GM23338 (cell line): ENCODE measurements around the gene ATL3. TPM values are rescaled to one million over a fixed set of nuclear protein-coding genes. Genes with fewer than 3 reads are reported as not detected.

Experiments
- ATAC-seq: fragments of 200-7000 bp; cut with Tn5 transposase; 3 replicates; pipeline ENCODE4 v1.9.1; 2020
- DNase-seq: peaks from one replicate; pipeline ENCODE4 v3.0.0-alpha.2; 2015; ENCODE audit warnings: low spot score
- H2AFZ ChIP-seq: fragments of 200-600 bp; sonication (generic); 2 replicates; pipeline ENCODE4 v1.8.0; 2016; ENCODE audit warnings: antibody characterized with exemption, mild to moderate bottlenecking, moderate library complexity
- H3F3A ChIP-seq: fragments of 200-600 bp; sonication (generic); replicated peaks from 2 replicates; pipeline ENCODE4 v1.8.0; 2017; ENCODE audit warnings: antibody characterized with exemption, mixed run types, low read depth
- H3K27ac ChIP-seq: fragments of 200-600 bp; sonication (generic); 2 replicates; pipeline ENCODE4 v1.6.1; 2016; ENCODE audit warnings: low read depth
- H3K27me3 ChIP-seq: fragments of 200-600 bp; sonication (generic); 2 replicates; pipeline ENCODE4 v1.8.0; 2016; ENCODE audit warnings: mild to moderate bottlenecking, mixed run types, moderate library complexity; ENCODE audit not compliant: insufficient read depth
- H3K36me3 ChIP-seq: fragments of 200-600 bp; sonication (generic); 2 replicates; pipeline ENCODE4 v1.8.0; 2016; ENCODE audit warnings: mild to moderate bottlenecking; ENCODE audit not compliant: insufficient read depth
- H3K4me1 ChIP-seq: fragments of 200-600 bp; sonication (generic); 2 replicates; pipeline ENCODE4 v1.8.0; 2016; ENCODE audit warnings: mild to moderate bottlenecking, moderate library complexity; ENCODE audit not compliant: insufficient read depth
- H3K4me2 ChIP-seq: fragments of 200-600 bp; sonication (generic); 2 replicates; pipeline ENCODE4 v1.7.1; 2017; ENCODE audit warnings: mixed run types
- H3K4me3 ChIP-seq: fragments of 200-600 bp; sonication (generic); 2 replicates; pipeline ENCODE4 v1.6.1; 2016; ENCODE audit warnings: mixed run types
- H3K79me2 ChIP-seq: fragments of 200-600 bp; sonication (generic); replicated peaks from 2 replicates; pipeline ENCODE4 v1.8.0; 2017; ENCODE audit warnings: mild to moderate bottlenecking; ENCODE audit not compliant: insufficient read depth
- H3K9me2 ChIP-seq: fragments of 200-600 bp; sonication (generic); 2 replicates; pipeline ENCODE4 v1.8.0; 2017; ENCODE audit not compliant: insufficient read depth
- H4K20me1 ChIP-seq: fragments of 200-600 bp; sonication (generic); replicated peaks from 2 replicates; pipeline ENCODE4 v1.8.0; 2017; ENCODE audit warnings: mild to moderate bottlenecking; ENCODE audit not compliant: insufficient read depth
- H3K27ac Mint-ChIP-seq: 2 replicates; pipeline ENCODE4 v1.8.0; 2020; ENCODE audit warnings: inconsistent platforms, mild to moderate bottlenecking, moderate library complexity, mixed read lengths
- H3K27me3 Mint-ChIP-seq: 3 replicates; pipeline ENCODE4 v1.8.0; 2022; ENCODE audit warnings: low read depth, mild to moderate bottlenecking, moderate library complexity, mixed read lengths, inconsistent platforms; ENCODE audit not compliant: insufficient read depth, poor library complexity
- H3K36me3 Mint-ChIP-seq: 3 replicates; pipeline ENCODE4 v1.8.0; 2021; ENCODE audit warnings: low read depth, mild to moderate bottlenecking, inconsistent platforms, moderate library complexity, mixed read lengths
- H3K4me1 Mint-ChIP-seq: 3 replicates; pipeline ENCODE4 v1.8.0; 2020; ENCODE audit warnings: mild to moderate bottlenecking, inconsistent platforms, mixed read lengths
- H3K4me3 Mint-ChIP-seq: 3 replicates; pipeline ENCODE4 v1.8.0; 2021; ENCODE audit warnings: moderate library complexity, mild to moderate bottlenecking, inconsistent platforms, mixed read lengths
- H3K9me3 Mint-ChIP-seq: 3 replicates; pipeline ENCODE4 v1.8.0; 2020; ENCODE audit warnings: moderate library complexity, mild to moderate bottlenecking, inconsistent platforms, mixed read lengths
- CREB1 ChIP-seq: fragments of 250-450 bp; sonication (Bioruptor Pico); IDR thresholded peaks from 2 replicates; pipeline ENCODE4 v1.5.0; 2020; ENCODE audit warnings: low read depth, mild to moderate bottlenecking, moderate library complexity
- CTCF ChIP-seq, 2 experiments: fragments of 200-600 bp in 1 of 2; sonication (generic) in 1 of 2; conservative IDR thresholded peaks; 2 replicates each; pipeline versions ENCODE4 v1.5.1 to v1.6.1; 2016 to 2017; ENCODE audit warnings: antibody characterized with exemption in 2 of 2, low read depth in 2 of 2, mild to moderate bottlenecking in 2 of 2, moderate library complexity in 1 of 2
- ETS1 ChIP-seq: IDR thresholded peaks from 2 replicates; pipeline ENCODE4 v1.6.1; 2016; ENCODE audit warnings: antibody characterized with exemption
- EZH2 ChIP-seq: fragments of 200-600 bp; sonication (generic); IDR thresholded peaks from one replicate; pipeline ENCODE4 v1.8.0; 2017; ENCODE audit warnings: antibody characterized with exemption, mild to moderate bottlenecking, low read depth; ENCODE audit not compliant: unreplicated experiment
- EZH2phosphoT487 ChIP-seq: fragments of 200-600 bp; sonication (generic); IDR thresholded peaks from one replicate; pipeline ENCODE4 v1.8.1; 2018; ENCODE audit warnings: antibody characterized with exemption; ENCODE audit not compliant: unreplicated experiment
- JUNB ChIP-seq: IDR thresholded peaks from one replicate; pipeline ENCODE4 v1.6.1; 2016; ENCODE audit warnings: antibody characterized with exemption; ENCODE audit not compliant: unreplicated experiment
- NANOG ChIP-seq: IDR thresholded peaks from 2 replicates; pipeline ENCODE4 v1.6.1; 2016; ENCODE audit warnings: antibody characterized with exemption, borderline replicate concordance
- POLR2AphosphoS5 ChIP-seq: IDR thresholded peaks from 2 replicates; pipeline ENCODE4 v1.6.1; 2016; ENCODE audit warnings: antibody characterized with exemption, low read depth
- REST ChIP-seq: IDR thresholded peaks from one replicate; pipeline ENCODE4 v1.6.1; 2018; ENCODE audit warnings: antibody characterized with exemption; ENCODE audit not compliant: unreplicated experiment
- STAT1 ChIP-seq: IDR thresholded peaks from one replicate; pipeline ENCODE4 v1.6.1; 2016; ENCODE audit warnings: antibody characterized with exemption; ENCODE audit not compliant: unreplicated experiment
- ZNF114 ChIP-seq: fragments of 250-450 bp; sonication (Bioruptor Pico); IDR thresholded peaks from 2 replicates; pipeline ENCODE4 v1.5.0; 2020; ENCODE audit warnings: mild to moderate bottlenecking, moderate library complexity
- ZNF331 ChIP-seq: fragments of 250-450 bp; sonication (Bioruptor Pico); IDR thresholded peaks from 2 replicates; pipeline ENCODE4 v1.5.0; 2020; ENCODE audit warnings: low read depth, mild to moderate bottlenecking, moderate library complexity
- ZNF462 ChIP-seq: fragments of 250-450 bp; sonication (Bioruptor Pico); IDR thresholded peaks from 2 replicates; pipeline ENCODE4 v1.5.0; 2020; ENCODE audit warnings: mild to moderate bottlenecking, moderate library complexity
- polyA plus RNA-seq: library from polyadenylated mRNA; unstranded; fragments of >200 nt; fragmentation: Nextera tagmentation; extraction: Ambion mirVana; gene quantifications from 2 replicates; pipeline ENCODE4 v1.2.1, GENCODE V29; 2016
- total RNA-seq: library from RNA; depleted of rRNA; stranded (reverse); fragments of >200 nt; shearing (Covaris generic); gene quantifications from 2 replicates; pipeline ENCODE4 v1.2.3, GENCODE V29; 2014

ATL3 gene
- total and polyA plus RNA-seq, 2 experiments from 2014 or later = 6.8 to 20.4 TPM

GRCh38 chr11:63719001-63719400, 47.8 kb upstream of the ATL3 start:
- peak overlapping the region; percentile 61; the same call in 1 of the 2 replicates for H3K27ac ChIP-seq
- no peaks in the 10 kb centered on the region for H3F3A ChIP-seq
- DNase-seq (no peak), ATAC-seq (no peak)
- H3K27me3 ChIP-seq = no peaks in the 10 kb centered on the region
- no peaks in the 10 kb centered on the region for H3K4me1 ChIP-seq
- no peak overlapping the region for H3K4me2 ChIP-seq
- no peak overlapping the region for H3K4me3 ChIP-seq
- no peak overlapping the region for H2AFZ ChIP-seq
- H3K4me1 Mint-ChIP-seq = no peaks in the 10 kb centered on the region
- 0 out of 2 replicates have a peak, but pooled peaks cover 8% of the 10 kb centered on the region for H3K36me3 ChIP-seq
- no peaks in the 10 kb centered on the region for H3K9me3 Mint-ChIP-seq
- no peaks in the 10 kb centered on the region for H3K36me3 Mint-ChIP-seq
- peaks cover 1% of the 10 kb centered on the region for H3K27me3 Mint-ChIP-seq
- peaks cover 98% of the 10 kb centered on the region for H3K79me2 ChIP-seq
- TF ChIP-seq NANOG = no peak
- TF ChIP-seq STAT1 = no peak
- TF ChIP-seq CREB1 (CRISPR knock-in tag) = no peak
- no peak for TF ChIP-seq ZNF462 (CRISPR knock-in tag)
- TF ChIP-seq POLR2AphosphoS5 = no peak
- TF ChIP-seq ETS1 = no peak
- no peak for TF ChIP-seq ZNF114 (CRISPR knock-in tag)
- no peak for TF ChIP-seq ZNF331 (CRISPR knock-in tag)
- no peak for TF ChIP-seq JUNB
- TF ChIP-seq EZH2 = no peak
- TF ChIP-seq EZH2phosphoT487 = no peak
- no peak for TF ChIP-seq REST
- no peak for TF ChIP-seq CTCF (conservative IDR thresholded peaks at IDR 0.05; ENCODE audit: low read depth in 2 of 2)
- no peak overlapping the region for H3K27ac Mint-ChIP-seq
- no peak overlapping the region for H3K4me3 Mint-ChIP-seq
- H4K20me1 ChIP-seq = peaks cover 38% of the 10 kb centered on the region
- H3K9me2 ChIP-seq = no peaks in the 10 kb centered on the region
